ENCODE results near the gene SDF4.

DNA sequence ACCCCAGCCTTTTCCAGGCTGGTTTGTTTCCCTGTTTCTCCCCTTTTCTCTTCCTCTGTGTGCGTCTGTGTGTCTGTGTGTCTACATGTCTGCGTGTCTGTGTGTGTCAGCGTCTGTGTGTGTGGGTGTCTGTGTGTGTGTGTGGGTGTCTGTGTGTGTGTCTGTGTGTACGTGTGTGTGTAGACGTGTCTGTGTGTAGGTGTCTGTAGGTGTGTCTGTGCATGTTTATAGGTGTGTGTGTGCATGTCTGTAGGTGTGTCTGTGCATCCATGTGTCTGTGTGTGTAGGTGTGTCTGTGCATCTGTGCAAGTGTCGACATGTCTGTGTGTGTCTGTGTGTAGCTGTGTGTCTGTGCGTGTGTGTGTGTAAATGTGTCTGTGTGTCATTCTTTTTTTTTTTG is 54.9 kb downstream of the SDF4 start:
- TF ChIP-seq, protein P1, sequence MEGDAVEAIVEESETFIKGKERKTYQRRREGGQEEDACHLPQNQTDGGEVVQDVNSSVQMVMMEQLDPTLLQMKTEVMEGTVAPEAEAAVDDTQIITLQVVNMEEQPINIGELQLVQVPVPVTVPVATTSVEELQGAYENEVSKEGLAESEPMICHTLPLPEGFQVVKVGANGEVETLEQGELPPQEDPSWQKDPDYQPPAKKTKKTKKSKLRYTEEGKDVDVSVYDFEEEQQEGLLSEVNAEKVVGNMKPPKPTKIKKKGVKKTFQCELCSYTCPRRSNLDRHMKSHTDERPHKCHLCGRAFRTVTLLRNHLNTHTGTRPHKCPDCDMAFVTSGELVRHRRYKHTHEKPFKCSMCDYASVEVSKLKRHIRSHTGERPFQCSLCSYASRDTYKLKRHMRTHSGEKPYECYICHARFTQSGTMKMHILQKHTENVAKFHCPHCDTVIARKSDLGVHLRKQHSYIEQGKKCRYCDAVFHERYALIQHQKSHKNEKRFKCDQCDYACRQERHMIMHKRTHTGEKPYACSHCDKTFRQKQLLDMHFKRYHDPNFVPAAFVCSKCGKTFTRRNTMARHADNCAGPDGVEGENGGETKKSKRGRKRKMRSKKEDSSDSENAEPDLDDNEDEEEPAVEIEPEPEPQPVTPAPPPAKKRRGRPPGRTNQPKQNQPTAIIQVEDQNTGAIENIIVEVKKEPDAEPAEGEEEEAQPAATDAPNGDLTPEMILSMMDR (conservative IDR thresholded peaks at IDR 0.05; ENCODE audit: low read depth, low read length), result no peak
- TF ChIP-seq EZH2phosphoT487 (IDR thresholded peaks at IDR 0.05; ENCODE audit: borderline replicate concordance, low read length) (no peak), EZH2 (IDR thresholded peaks at IDR 0.05; ENCODE audit: low read length, unreplicated experiment) (no peak)

Data from PC-3 (cell line).